PFSK-1 (cell line): ENCODE results near the gene NOX3.

Experiments used
- FOXP2 ChIP-seq: optimal IDR thresholded peaks from 2 replicates; pipeline ENCODE3; 2011; ENCODE audit warnings: borderline replicate concordance, control low read depth, inconsistent platforms; ENCODE audit not compliant: insufficient read depth; ENCODE audit errors: extremely low read length, extremely low read depth
- POLR2AphosphoS5 ChIP-seq: IDR thresholded peaks from 2 replicates; pipeline ENCODE4 v1.6.1; 2012; ENCODE audit warnings: low read depth, mild to moderate bottlenecking, control low read depth, low read length, moderate library complexity
- SIN3A ChIP-seq: IDR thresholded peaks from 2 replicates; pipeline ENCODE4 v1.6.1; 2012; ENCODE audit warnings: mild to moderate bottlenecking, low read length, moderate library complexity, borderline replicate concordance; ENCODE audit not compliant: insufficient read depth
- TAF1 ChIP-seq: IDR thresholded peaks from 2 replicates; pipeline ENCODE4 v1.6.1; 2012; ENCODE audit warnings: low read length, control low read depth, borderline replicate concordance; ENCODE audit not compliant: insufficient read depth
- TF ChIP-seq, protein P1 (sequence below), 2 experiments: IDR thresholded peaks; 2 replicates each; pipeline versions ENCODE4 v1.6.1 to v1.8.0; 2011 to 2012; ENCODE audit warnings: low read depth in 2 of 2, low read length in 2 of 2, control low read depth in 1 of 2, inconsistent platforms in 1 of 2, mild to moderate bottlenecking in 1 of 2, moderate library complexity in 1 of 2; ENCODE audit not compliant: insufficient read depth in 1 of 2

Gene NOX3

DNA sequence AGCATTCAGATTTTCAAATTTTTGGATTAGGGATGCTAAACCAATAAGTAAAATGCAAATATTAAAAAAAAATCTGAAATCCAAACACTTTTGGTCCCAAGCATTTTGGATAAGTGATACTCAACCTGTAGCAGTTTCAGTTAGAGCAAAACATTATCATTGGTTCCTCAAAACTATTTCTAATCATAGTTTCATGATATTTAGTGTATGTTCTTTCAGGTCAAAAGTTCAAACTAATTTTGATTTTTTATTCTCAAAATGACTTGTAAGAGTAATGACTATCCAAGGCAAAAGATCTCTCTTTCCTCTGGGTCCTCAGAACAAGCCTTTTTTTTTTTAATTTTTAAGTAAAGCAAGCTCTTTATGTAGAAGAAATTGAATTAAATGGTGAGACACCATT lies 77.4 kb downstream of the NOX3 start:
- no peak for TF ChIP-seq POLR2AphosphoS5
- TF ChIP-seq, protein P1, sequence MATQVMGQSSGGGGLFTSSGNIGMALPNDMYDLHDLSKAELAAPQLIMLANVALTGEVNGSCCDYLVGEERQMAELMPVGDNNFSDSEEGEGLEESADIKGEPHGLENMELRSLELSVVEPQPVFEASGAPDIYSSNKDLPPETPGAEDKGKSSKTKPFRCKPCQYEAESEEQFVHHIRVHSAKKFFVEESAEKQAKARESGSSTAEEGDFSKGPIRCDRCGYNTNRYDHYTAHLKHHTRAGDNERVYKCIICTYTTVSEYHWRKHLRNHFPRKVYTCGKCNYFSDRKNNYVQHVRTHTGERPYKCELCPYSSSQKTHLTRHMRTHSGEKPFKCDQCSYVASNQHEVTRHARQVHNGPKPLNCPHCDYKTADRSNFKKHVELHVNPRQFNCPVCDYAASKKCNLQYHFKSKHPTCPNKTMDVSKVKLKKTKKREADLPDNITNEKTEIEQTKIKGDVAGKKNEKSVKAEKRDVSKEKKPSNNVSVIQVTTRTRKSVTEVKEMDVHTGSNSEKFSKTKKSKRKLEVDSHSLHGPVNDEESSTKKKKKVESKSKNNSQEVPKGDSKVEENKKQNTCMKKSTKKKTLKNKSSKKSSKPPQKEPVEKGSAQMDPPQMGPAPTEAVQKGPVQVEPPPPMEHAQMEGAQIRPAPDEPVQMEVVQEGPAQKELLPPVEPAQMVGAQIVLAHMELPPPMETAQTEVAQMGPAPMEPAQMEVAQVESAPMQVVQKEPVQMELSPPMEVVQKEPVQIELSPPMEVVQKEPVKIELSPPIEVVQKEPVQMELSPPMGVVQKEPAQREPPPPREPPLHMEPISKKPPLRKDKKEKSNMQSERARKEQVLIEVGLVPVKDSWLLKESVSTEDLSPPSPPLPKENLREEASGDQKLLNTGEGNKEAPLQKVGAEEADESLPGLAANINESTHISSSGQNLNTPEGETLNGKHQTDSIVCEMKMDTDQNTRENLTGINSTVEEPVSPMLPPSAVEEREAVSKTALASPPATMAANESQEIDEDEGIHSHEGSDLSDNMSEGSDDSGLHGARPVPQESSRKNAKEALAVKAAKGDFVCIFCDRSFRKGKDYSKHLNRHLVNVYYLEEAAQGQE (IDR thresholded peaks at IDR 0.05; ENCODE audit: insufficient read depth in 1 of 2, low read depth in 2 of 2, low read length in 2 of 2), result no peak
- no peak for TF ChIP-seq SIN3A
- no peak for TF ChIP-seq TAF1
- TF ChIP-seq FOXP2, result no peak

DNA sequence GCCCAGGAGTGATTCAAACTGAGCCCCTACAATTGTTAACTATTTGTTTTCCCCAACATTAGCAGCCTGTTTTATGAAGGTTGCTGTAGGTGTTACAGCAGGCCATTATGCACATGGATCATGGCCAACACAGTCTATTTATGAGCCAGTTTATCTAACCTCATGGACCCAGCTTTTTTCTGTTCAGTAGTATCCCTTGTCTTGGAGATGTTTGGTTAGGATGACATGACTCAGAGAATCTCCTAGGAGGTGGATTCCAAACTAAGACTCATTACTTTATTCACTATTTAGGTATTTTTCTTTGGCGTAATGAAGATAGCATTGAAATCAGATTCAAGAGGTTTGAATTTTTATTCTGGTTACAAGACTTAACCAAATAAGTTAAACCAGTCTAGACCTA lies 78.6 kb downstream of the NOX3 start:
- TF ChIP-seq SIN3A, result no peak
- TF ChIP-seq TAF1, result no peak
- TF ChIP-seq POLR2AphosphoS5, result no peak
- TF ChIP-seq FOXP2, result no peak
- TF ChIP-seq, protein P1 (IDR thresholded peaks at IDR 0.05; ENCODE audit: insufficient read depth in 1 of 2, low read depth in 2 of 2, low read length in 2 of 2), result no peak

DNA sequence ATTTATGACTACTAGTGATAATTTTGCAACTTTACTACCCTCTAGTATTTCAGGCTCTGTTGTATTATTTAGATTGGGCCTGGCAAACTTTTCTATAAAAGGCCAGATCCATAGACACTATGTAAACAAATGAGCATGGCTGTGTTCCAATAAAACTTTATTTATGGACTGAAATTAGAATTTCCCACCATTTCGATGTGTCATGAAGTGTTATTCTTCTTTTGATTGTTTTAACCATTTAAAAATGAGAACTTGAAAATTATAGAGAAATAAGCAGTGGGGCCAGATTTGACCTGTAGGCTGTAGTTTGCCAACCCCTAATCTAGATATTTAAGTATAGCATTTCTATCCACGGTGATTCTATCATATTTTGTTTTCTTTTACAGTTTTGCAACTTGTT lies 79.8 kb downstream of the NOX3 start:
- TF ChIP-seq FOXP2 (no peak), TAF1 (no peak), SIN3A (no peak), POLR2AphosphoS5 (no peak)
- TF ChIP-seq, protein P1 (IDR thresholded peaks at IDR 0.05; ENCODE audit: insufficient read depth in 1 of 2, low read depth in 2 of 2, low read length in 2 of 2), result no peak

DNA sequence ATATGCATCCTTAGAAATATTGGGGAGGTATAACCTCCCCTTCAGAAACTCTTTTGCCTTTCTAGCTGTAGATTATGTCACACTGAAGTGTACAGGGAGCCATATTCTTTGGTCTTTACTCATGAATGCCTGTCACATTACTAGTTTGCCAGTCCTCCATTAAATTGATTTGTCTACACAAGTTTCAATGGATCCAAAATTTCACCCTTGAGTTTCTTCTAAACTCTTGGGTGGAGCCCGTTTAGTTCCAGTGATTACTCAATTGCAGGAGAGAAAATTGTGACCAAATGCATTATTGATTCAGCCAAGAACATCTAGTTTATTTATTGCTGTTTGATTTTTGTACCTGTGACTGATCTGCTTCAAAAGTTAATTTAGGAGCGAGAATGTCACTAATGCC lies 81.0 kb downstream of the NOX3 start:
- no peak for TF ChIP-seq SIN3A
- TF ChIP-seq TAF1, result no peak
- TF ChIP-seq, protein P1 (IDR thresholded peaks at IDR 0.05; ENCODE audit: insufficient read depth in 1 of 2, low read depth in 2 of 2, low read length in 2 of 2), result no peak
- TF ChIP-seq POLR2AphosphoS5, result no peak
- TF ChIP-seq FOXP2, result no peak

DNA sequence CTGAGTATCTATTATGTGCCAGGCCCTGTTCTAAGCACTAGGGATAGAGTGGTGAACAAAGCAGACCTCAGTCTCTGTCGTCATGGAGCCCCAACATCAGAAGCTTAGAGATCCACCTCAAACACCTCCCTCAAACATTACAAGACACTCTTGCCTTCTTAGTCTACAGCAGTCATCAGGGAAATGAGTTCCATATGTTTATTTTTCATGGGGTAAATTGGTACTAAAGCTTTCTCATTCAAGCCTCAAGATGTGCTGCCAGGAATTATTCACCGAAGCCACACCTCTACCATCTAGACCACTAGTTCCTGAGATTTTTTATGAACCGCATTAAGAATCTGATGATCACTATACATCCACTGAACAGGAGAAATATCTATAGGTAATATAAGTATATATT lies 82.4 kb downstream of the NOX3 start:
- TF ChIP-seq, protein P1 (IDR thresholded peaks at IDR 0.05; ENCODE audit: insufficient read depth in 1 of 2, low read depth in 2 of 2, low read length in 2 of 2), result no peak
- TF ChIP-seq FOXP2 (no peak), SIN3A (no peak), TAF1 (no peak), POLR2AphosphoS5 (no peak)
